DOHH2 (cell line): Measurements from ENCODE around the gene CLEC17A.
"Not testable (repeated sequence)": the region's sequence is repeated elsewhere in the genome, so short reads cannot be mapped to it uniquely, and the experiment has no call there.

Experiments used
- H3F3A ChIP-seq: fragments of 200-600 bp; sonication (generic), shearing (Covaris generic); 2 replicates; pipeline ENCODE4 v1.6.0; 2016; ENCODE audit warnings: antibody characterized with exemption, mild to moderate bottlenecking; ENCODE audit not compliant: control insufficient read depth, insufficient read depth
- H3K27ac ChIP-seq: fragments of 200-600 bp; sonication (generic); 2 replicates; pipeline ENCODE4 v1.5.1; 2014; ENCODE audit warnings: low read depth, mild to moderate bottlenecking, low read length, moderate library complexity
- H3K27me3 ChIP-seq: fragments of 200-600 bp; sonication (generic); 2 replicates; pipeline ENCODE4 v1.6.1; 2014; ENCODE audit warnings: mild to moderate bottlenecking, low read length, mixed read lengths; ENCODE audit not compliant: control insufficient read depth
- H3K36me3 ChIP-seq: fragments of 200-600 bp; sonication (generic); 2 replicates; pipeline ENCODE4 v1.6.1; 2014; ENCODE audit warnings: mild to moderate bottlenecking, low read length, moderate library complexity, mixed read lengths; ENCODE audit not compliant: control insufficient read depth
- H3K4me1 ChIP-seq: fragments of 200-600 bp; sonication (generic); 2 replicates; pipeline ENCODE4 v1.6.1; 2014; ENCODE audit warnings: mild to moderate bottlenecking, low read length, mixed read lengths; ENCODE audit not compliant: control insufficient read depth
- H3K4me2 ChIP-seq: fragments of 200-600 bp; sonication (generic); 2 replicates; pipeline ENCODE4 v1.6.0; 2014; ENCODE audit warnings: mild to moderate bottlenecking, low read length, moderate library complexity
- H3K4me3 ChIP-seq: fragments of 200-600 bp; sonication (generic); 2 replicates; pipeline ENCODE4 v1.5.1; 2014; ENCODE audit warnings: mild to moderate bottlenecking, low read length, mixed read lengths
- H3K79me2 ChIP-seq: fragments of 200-600 bp; sonication (generic); 2 replicates; pipeline ENCODE4 v1.6.1; 2014; ENCODE audit warnings: mild to moderate bottlenecking, low read length, mixed read lengths; ENCODE audit not compliant: control insufficient read depth
- H3K9me2 ChIP-seq: fragments of 200-600 bp; sonication (generic); replicated peaks from 2 replicates; pipeline ENCODE4 v1.6.1; 2014; ENCODE audit warnings: mild to moderate bottlenecking, low read length, mixed read lengths; ENCODE audit not compliant: control insufficient read depth
- H3K9me3 ChIP-seq: fragments of 200-600 bp; sonication (generic); 2 replicates; pipeline ENCODE4 v1.6.1; 2014; ENCODE audit warnings: antibody characterized with exemption, low read length, mixed read lengths; ENCODE audit not compliant: control insufficient read depth, insufficient read depth
- H4K20me1 ChIP-seq: fragments of 200-600 bp; sonication (generic); 2 replicates; pipeline ENCODE4 v1.6.0; 2014; ENCODE audit warnings: low read depth, mild to moderate bottlenecking, antibody characterized with exemption, low read length, moderate library complexity; ENCODE audit not compliant: control insufficient read depth, insufficient read depth
- EZH2phosphoT487 ChIP-seq: fragments of 200-600 bp; sonication (generic); IDR thresholded peaks from 2 replicates; pipeline ENCODE4 v1.6.1; 2017; ENCODE audit warnings: borderline replicate concordance, mild to moderate bottlenecking, antibody characterized with exemption, low read length, moderate library complexity, mixed read lengths
- TF ChIP-seq, protein P1 (sequence below): fragments of 200-600 bp; sonication (generic); IDR thresholded peaks from one replicate; pipeline ENCODE4 v1.5.1; 2014; ENCODE audit warnings: antibody characterized with exemption, mild to moderate bottlenecking, low read depth, low read length; ENCODE audit not compliant: poor library complexity, severe bottlenecking

Gene CLEC17A

DNA sequence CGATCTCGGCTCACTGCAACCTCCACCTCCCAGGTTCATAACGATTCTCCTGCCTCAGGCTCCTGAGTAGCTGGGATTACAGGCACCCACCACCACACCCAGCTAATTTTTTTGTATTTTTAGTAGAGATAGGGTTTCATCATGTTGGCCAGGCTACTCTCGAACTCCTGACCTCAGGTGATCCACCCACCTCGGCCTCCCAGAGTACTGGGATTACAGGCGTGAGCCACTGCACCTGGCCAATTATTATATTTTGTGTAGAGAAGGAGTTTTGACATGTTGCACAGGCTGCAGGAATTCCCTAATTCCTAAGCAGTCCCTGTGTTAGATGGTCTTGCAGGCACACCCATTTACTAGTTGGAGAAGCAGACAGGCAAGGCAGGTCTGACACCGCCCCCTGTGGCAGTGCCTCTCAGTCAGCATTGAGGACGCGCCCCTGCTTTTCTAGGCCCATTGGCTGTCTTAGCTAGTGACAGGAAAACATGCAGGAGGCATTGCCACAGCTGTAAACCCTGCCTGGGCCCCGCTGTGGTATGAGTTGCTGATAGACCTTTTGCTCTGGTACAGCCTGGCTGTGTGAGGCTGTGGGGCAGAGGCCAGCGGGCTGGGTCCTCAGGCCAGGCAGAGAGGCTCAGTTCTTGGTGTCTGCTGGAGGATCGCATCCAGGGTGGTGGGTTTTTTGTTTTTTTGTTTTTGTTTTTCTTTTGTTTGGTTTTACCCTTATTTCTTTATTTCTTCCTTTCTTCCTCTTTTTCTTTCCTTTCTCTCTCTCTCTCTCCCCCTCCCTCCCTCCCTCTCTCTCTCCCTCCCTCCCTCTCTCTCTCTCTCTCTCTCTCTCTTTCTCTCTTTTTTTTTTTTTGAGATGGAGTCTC, 31.5 kb upstream of the CLEC17A start:
- not testable (repeated sequence) for H3K9me2 ChIP-seq, H3F3A ChIP-seq, H3K4me3 ChIP-seq, H3K27me3 ChIP-seq, H3K9me3 ChIP-seq
- TF ChIP-seq, protein P1, sequence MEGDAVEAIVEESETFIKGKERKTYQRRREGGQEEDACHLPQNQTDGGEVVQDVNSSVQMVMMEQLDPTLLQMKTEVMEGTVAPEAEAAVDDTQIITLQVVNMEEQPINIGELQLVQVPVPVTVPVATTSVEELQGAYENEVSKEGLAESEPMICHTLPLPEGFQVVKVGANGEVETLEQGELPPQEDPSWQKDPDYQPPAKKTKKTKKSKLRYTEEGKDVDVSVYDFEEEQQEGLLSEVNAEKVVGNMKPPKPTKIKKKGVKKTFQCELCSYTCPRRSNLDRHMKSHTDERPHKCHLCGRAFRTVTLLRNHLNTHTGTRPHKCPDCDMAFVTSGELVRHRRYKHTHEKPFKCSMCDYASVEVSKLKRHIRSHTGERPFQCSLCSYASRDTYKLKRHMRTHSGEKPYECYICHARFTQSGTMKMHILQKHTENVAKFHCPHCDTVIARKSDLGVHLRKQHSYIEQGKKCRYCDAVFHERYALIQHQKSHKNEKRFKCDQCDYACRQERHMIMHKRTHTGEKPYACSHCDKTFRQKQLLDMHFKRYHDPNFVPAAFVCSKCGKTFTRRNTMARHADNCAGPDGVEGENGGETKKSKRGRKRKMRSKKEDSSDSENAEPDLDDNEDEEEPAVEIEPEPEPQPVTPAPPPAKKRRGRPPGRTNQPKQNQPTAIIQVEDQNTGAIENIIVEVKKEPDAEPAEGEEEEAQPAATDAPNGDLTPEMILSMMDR = peak; percentile 62
- Histone ChIP-seq H3K4me2 (peak overlapping the region; percentile 27; the same call in 1 of the 2 replicates), H3K36me3 (peaks cover 13% of the 10 kb centered on the region; the same call in 1 of the 2 replicates), H3K27ac (peak overlapping the region; percentile 14; the same call in 1 of the 2 replicates), H3K4me1 (peaks cover 26% of the 10 kb centered on the region), H3K79me2 (peaks cover 59% of the 10 kb centered on the region), H4K20me1 (peaks cover 11% of the 10 kb centered on the region; the same call in 1 of the 2 replicates)

DNA sequence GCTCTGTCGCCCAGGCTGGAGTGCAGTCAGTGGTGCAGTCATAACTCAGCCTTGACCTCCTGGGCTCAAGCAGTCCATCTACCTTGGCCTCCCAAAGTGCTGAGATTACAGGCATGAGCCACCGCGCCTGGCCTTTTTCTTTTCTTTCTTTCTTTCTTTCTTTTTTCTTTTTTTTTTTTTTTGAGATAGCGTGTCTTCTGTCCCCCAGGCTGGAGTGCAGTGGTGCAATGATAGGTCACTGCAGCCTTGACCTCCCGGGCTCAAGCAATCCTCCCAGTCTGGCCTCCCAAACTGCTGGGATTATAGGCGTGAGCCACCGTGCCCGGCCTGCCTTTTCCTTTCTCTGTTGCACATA, 30.9 kb upstream of the CLEC17A start:
- H3K9me3 ChIP-seq, H3K4me2 ChIP-seq, H3K27me3 ChIP-seq, H3K4me3 ChIP-seq, H3K9me2 ChIP-seq, H3F3A ChIP-seq, H3K27ac ChIP-seq: not testable (repeated sequence)
- H4K20me1 ChIP-seq = peaks cover 11% of the 10 kb centered on the region; the same call in 1 of the 2 replicates
- H3K79me2 ChIP-seq = peaks cover 60% of the 10 kb centered on the region
- peaks cover 13% of the 10 kb centered on the region; the same call in 1 of the 2 replicates for H3K36me3 ChIP-seq
- H3K4me1 ChIP-seq = peaks cover 31% of the 10 kb centered on the region

- H3K27ac ChIP-seq = no peak overlapping the region
- no peaks in the 10 kb centered on the region for H3K9me2 ChIP-seq
- H3K27me3 ChIP-seq = no peaks in the 10 kb centered on the region
- peaks cover 13% of the 10 kb centered on the region; the same call in 1 of the 2 replicates for H3K36me3 ChIP-seq
- no peak for TF ChIP-seq EZH2phosphoT487
- TF ChIP-seq, protein P1 = no peak
- no peak overlapping the region for H3K4me2 ChIP-seq
- peaks cover 62% of the 10 kb centered on the region for H3K79me2 ChIP-seq
- H3F3A ChIP-seq = no peaks in the 10 kb centered on the region
- H4K20me1 ChIP-seq = peaks cover 11% of the 10 kb centered on the region; the same call in 1 of the 2 replicates
- H3K4me1 ChIP-seq = peaks cover 33% of the 10 kb centered on the region
- H3K4me3 ChIP-seq = no peak overlapping the region
- H3K9me3 ChIP-seq = no peaks in the 10 kb centered on the region
Measured at GRCh38 chr19:14553042-14553938, 29.6 kb upstream of the CLEC17A start.
